Natural killer cell (primary cell): Measurements from ENCODE around the gene DTX3. TPM values are rescaled to one million over a fixed set of nuclear protein-coding genes. Genes with fewer than 3 reads are reported as not detected.
"Not testable (repeated sequence)": the region's sequence is repeated elsewhere in the genome, so short reads cannot be mapped to it uniquely, and the experiment has no call there.

Experiments used
- ATAC-seq, 3 donors: fragments of 150-1000 bp in 2 of 3; fragments of 200-7000 bp in 1 of 3; cut with Tn5 transposase; 1 replicate in 1 of 3; 2 replicates in 2 of 3; pipeline ENCODE4 v1.10.0; 2021; ENCODE audit warnings: mild to moderate bottlenecking in 2 of 3, moderate library complexity in 2 of 3
- DNase-seq, 2 donors: peaks; one replicate each; pipeline versions ENCODE4 v3.0.0 to v3.0.0-alpha.2; 2013 to 2021; ENCODE audit warnings: mixed read lengths in 1 of 2
- H3K27ac ChIP-seq: one replicate; pipeline ENCODE4 v1.5.1; 2013; ENCODE audit warnings: mild to moderate bottlenecking, low read length
- H3K27me3 ChIP-seq: one replicate; pipeline ENCODE4 v1.6.1; 2013; ENCODE audit warnings: low read length; ENCODE audit not compliant: control insufficient read depth, insufficient read depth
- H3K36me3 ChIP-seq: one replicate; pipeline ENCODE4 v1.6.1; 2013; ENCODE audit warnings: low read length; ENCODE audit not compliant: control insufficient read depth, insufficient read depth
- H3K4me1 ChIP-seq: one replicate; pipeline ENCODE4 v1.6.1; 2013; ENCODE audit warnings: low read length; ENCODE audit not compliant: control insufficient read depth, insufficient read depth
- H3K4me3 ChIP-seq: one replicate; pipeline ENCODE4 v1.5.1; 2013; ENCODE audit warnings: low read length
- H3K9me3 ChIP-seq: one replicate; pipeline ENCODE4 v1.6.1; 2013; ENCODE audit warnings: low read length; ENCODE audit not compliant: control insufficient read depth, insufficient read depth
- H3K27ac Mint-ChIP-seq, 2 donors: one replicate each; pipeline ENCODE4 v1.8.0; 2022; ENCODE audit warnings: mild to moderate bottlenecking in 2 of 2, mixed read lengths in 2 of 2, moderate library complexity in 1 of 2
- H3K27me3 Mint-ChIP-seq, 2 donors: one replicate each; pipeline ENCODE4 v1.8.0; 2022; ENCODE audit warnings: low read depth in 2 of 2, mixed read lengths in 2 of 2
- H3K36me3 Mint-ChIP-seq: one replicate; pipeline ENCODE4 v1.8.0; 2022; ENCODE audit warnings: mixed read lengths
- H3K4me1 Mint-ChIP-seq, 2 donors: one replicate each; pipeline ENCODE4 v1.8.0; 2022; ENCODE audit warnings: mixed read lengths in 2 of 2
- H3K4me3 Mint-ChIP-seq: one replicate; pipeline ENCODE4 v1.8.0; 2022; ENCODE audit warnings: mild to moderate bottlenecking, moderate library complexity, mixed read lengths
- H3K9me3 Mint-ChIP-seq, 2 donors: one replicate each; pipeline ENCODE4 v1.8.0; 2022; ENCODE audit warnings: mixed read lengths in 2 of 2
- WGBS: methylation state at CpG from one replicate; pipeline ENCODE4 v1.1.7; 2013; ENCODE audit warnings: missing lambda C conversion rate; ENCODE audit not compliant: insufficient coverage; 5-methylcytosine and 5-hydroxymethylcytosine counted together
- intact Hi-C: fragments of 100-400 bp; cut with micrococcal nuclease; formaldehyde crosslinking; loops from one replicate; pipeline ENCODE4 v1.14.2; 2022
- total RNA-seq, 4 donors: library from RNA; stranded (reverse); fragments of 120-200 nt in 1 of 4; gene quantifications; one replicate each; pipeline versions ENCODE4 v1.2.3 to v1.2.4, GENCODE V29; 2013 to 2022
- TF ChIP-seq, protein P1 (sequence below): fragments of 200-600 bp; IDR thresholded peaks from one replicate; pipeline ENCODE4 v1.8.0; 2022; ENCODE audit warnings: antibody characterized with exemption

The DTX3 gene
- total RNA-seq, 3 donors from 2014 or later (not counting 1 experiment from before 2014, with no cell fraction given) = 65.1 to 81.1 (median 77.0) TPM

DNA sequence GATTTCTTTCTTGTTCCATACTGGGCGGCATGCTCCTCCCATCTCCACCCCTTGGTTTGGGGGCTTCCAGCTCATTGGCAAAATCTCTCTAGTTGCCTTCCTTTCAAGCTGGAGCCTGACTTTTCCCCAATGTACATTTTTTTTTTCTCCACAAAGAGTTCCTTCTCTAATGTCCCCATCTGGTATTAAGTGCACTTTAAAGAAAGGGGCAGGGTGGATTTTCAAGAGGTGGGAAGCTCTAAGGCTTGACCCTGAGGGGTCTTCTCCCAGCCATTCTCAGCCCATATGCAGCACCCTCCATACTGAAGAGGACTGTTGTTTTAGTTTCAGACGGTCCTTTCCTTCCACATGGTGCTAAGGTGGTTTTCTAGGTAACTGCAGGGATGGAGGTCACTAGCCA is 19.5 kb upstream of the DTX3 start:
- WGBS = 80% methylated on average over 2 of the region's 2 CpGs
- Histone ChIP-seq H3K27me3 (peaks cover 3% of the 10 kb centered on the region), H3K4me1 (peaks cover under 1% of the 10 kb centered on the region), H3K36me3 (no peaks in the 10 kb centered on the region), H3K4me3 (no peak overlapping the region), H3K27ac (no peak overlapping the region), H3K9me3 (no peaks in the 10 kb centered on the region)
- peaks cover 13 to 20% of the 10 kb centered on the region in 2 donors for H3K27me3 Mint-ChIP-seq
- H3K4me1 Mint-ChIP-seq = peaks cover 9 to 10% of the 10 kb centered on the region in 2 donors
- H3K36me3 Mint-ChIP-seq = peaks cover 6% of the 10 kb centered on the region
- no peak overlapping the region for H3K27ac Mint-ChIP-seq
- DNase-seq (no peak), ATAC-seq (no peak)
- TF ChIP-seq, protein P1, sequence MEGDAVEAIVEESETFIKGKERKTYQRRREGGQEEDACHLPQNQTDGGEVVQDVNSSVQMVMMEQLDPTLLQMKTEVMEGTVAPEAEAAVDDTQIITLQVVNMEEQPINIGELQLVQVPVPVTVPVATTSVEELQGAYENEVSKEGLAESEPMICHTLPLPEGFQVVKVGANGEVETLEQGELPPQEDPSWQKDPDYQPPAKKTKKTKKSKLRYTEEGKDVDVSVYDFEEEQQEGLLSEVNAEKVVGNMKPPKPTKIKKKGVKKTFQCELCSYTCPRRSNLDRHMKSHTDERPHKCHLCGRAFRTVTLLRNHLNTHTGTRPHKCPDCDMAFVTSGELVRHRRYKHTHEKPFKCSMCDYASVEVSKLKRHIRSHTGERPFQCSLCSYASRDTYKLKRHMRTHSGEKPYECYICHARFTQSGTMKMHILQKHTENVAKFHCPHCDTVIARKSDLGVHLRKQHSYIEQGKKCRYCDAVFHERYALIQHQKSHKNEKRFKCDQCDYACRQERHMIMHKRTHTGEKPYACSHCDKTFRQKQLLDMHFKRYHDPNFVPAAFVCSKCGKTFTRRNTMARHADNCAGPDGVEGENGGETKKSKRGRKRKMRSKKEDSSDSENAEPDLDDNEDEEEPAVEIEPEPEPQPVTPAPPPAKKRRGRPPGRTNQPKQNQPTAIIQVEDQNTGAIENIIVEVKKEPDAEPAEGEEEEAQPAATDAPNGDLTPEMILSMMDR = no peak
- no peaks in the 10 kb centered on the region for H3K9me3 Mint-ChIP-seq
- intact Hi-C loops = no loop called here
- H3K4me3 Mint-ChIP-seq = no peak overlapping the region

DNA sequence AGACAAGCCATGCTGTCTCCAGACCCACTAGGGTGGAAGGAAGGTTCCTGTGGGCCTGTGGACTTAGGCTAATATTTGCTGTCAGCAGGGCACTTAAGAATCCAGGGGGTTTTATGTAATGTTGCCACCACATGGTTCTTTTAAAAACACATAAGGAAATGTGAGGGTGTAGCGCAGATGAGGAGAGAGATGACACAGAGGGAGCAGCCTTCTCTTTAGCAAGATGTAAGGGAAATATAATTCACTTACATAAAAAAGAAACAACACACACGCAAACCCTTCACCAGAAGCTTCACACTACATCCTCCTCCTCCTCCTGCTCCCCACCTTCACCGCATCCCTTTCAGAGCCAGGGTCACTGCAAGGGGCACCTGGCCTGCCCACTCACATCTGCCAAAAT is 18.5 kb upstream of the DTX3 start:
- DNase-seq = no peak
- H3K4me1 ChIP-seq = peaks cover 7% of the 10 kb centered on the region
- H3K27me3 Mint-ChIP-seq = peaks cover 13 to 17% of the 10 kb centered on the region in 2 donors
- no peak overlapping the region for H3K27ac Mint-ChIP-seq
- H3K36me3 Mint-ChIP-seq = peaks cover 6% of the 10 kb centered on the region
- peaks cover 14 to 16% of the 10 kb centered on the region in 2 donors for H3K4me1 Mint-ChIP-seq
- no peaks in the 10 kb centered on the region for H3K9me3 Mint-ChIP-seq
- H3K4me3 ChIP-seq = no peak overlapping the region
- H3K27ac ChIP-seq = no peak overlapping the region
- no peak for ATAC-seq
- TF ChIP-seq, protein P1 = no peak
- intact Hi-C loops = no loop called here
- H3K36me3 ChIP-seq = no peaks in the 10 kb centered on the region
- WGBS = 81% methylated on average over 2 of the region's 3 CpGs
- H3K27me3 ChIP-seq = peaks cover 3% of the 10 kb centered on the region
- no peak overlapping the region for H3K4me3 Mint-ChIP-seq
- no peaks in the 10 kb centered on the region for H3K9me3 ChIP-seq

DNA sequence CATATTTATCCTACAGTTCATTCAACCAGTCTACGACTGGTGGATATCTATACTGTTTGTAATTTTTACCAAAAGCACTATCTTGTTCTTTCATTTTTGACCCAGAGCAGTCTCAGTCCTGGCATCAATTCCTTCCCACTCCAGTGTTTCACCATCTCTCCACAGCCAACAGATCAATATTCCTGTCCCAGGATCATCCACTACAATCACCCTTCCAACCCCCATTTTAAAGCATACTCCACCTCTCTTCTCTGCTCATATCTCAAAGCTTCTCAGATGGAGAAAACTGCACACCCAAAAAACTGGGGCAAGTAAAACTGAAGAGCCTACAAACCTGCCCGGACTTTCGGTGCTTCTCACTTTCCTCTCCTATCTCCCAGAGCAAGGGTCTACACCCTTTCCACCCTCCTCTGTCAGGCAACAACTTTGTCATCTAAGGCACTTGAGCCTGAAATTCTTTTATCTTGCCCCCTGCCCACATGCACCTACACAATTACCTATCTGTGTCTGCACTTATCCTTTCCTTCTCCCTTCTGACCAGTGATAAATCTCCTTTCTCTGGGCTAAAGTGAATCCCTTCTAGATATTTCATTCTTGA is 17.7 kb upstream of the DTX3 start:
- Mint-ChIP-seq H3K27ac (no peak overlapping the region), H3K27me3 (peaks cover 13 to 17% of the 10 kb centered on the region in 2 donors), H3K4me1 (peaks cover 21 to 24% of the 10 kb centered on the region in 2 donors), H3K9me3 (no peaks in the 10 kb centered on the region), H3K4me3 (no peak overlapping the region), H3K36me3 (peaks cover 6% of the 10 kb centered on the region)
- no peak for ATAC-seq
- Histone ChIP-seq H3K27ac (no peak overlapping the region), H3K27me3 (peaks cover 3% of the 10 kb centered on the region), H3K36me3 (no peaks in the 10 kb centered on the region), H3K4me1 (peaks cover 15% of the 10 kb centered on the region), H3K9me3 (no peaks in the 10 kb centered on the region), H3K4me3 (no peak overlapping the region)
- no peak for DNase-seq
- intact Hi-C loops = no loop called here
- WGBS = 93% methylated on average over 3 of the region's 3 CpGs
- TF ChIP-seq, protein P1 = no peak

DNA sequence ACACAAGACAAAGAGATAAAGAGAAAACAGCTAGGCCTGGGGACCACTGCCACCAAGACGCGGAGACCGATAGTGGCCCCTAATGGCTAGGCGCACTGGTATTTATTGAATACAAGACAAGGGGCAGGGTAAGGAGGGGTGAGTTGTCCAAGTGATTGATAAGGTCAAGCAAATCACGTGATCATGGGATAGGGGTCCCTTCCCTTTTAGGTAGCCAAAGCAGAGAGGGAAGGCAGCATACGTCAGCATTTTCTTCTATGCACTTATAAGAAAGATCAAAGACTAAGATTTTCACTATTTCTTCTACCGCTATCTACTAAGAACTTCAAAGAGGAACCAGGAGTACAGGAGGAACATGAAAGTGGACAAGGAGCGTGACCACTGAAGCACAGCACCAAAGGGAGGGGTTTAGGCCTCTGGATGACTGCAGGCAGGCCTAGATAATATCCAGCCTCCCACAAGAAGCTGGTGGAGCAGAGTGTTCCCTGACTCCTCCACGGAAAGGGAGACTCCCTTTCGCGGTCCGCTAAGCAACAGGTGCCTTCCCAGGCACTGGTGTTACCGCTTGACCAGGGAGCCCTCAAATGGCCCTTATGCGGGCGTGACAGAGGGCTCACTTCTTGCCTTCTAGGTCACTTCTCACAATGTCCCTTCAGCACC is 15.5 kb upstream of the DTX3 start:
- H3K4me3 ChIP-seq, H3K36me3 ChIP-seq, H3K36me3 Mint-ChIP-seq, H3K4me3 Mint-ChIP-seq, ATAC-seq, H3K27me3 ChIP-seq, H3K27ac ChIP-seq, intact Hi-C loops, H3K27ac Mint-ChIP-seq, H3K9me3 ChIP-seq, H3K9me3 Mint-ChIP-seq, H3K27me3 Mint-ChIP-seq: not testable (repeated sequence)
- WGBS = 92% methylated on average over 15 of the region's 15 CpGs
- H3K4me1 Mint-ChIP-seq = peaks cover 32 to 36% of the 10 kb centered on the region in 2 donors
- peak in 1 of 2 donors; percentile 1 for DNase-seq
- peaks cover 23% of the 10 kb centered on the region for H3K4me1 ChIP-seq
